Common myeloid progenitor, CD34-positive (primary cell): ENCODE results near the gene FGF3.

ENCODE experiments used
- CTCF ChIA-PET: fragments of 350-600 bp; sonication (Branson Sonifier 250); formaldehyde crosslinking; loops from one replicate; lab custom pipeline; 2021; ENCODE audit warnings: antibody characterized with exemption; lab: Charles Lee
- POLR2A ChIA-PET: fragments of 350-600 bp; sonication (Branson Sonifier 250); formaldehyde crosslinking; loops from one replicate; lab custom pipeline; 2021; ENCODE audit warnings: antibody characterized with exemption; lab: Charles Lee
- DNase-seq, 3 donors: peaks; one replicate each; pipeline versions ENCODE4 v3.0.0 to v3.0.0-alpha.2; 2013
- H3K27ac ChIP-seq, 2 experiments: 1 replicate in 1 of 2; 2 replicates in 1 of 2; pipeline ENCODE4 v1.7.0; 2013; ENCODE audit warnings: inconsistent platforms in 2 of 2, low read length in 2 of 2, mild to moderate bottlenecking in 2 of 2, low read depth in 1 of 2, moderate library complexity in 1 of 2; ENCODE audit not compliant: severe bottlenecking in 2 of 2, insufficient read depth in 1 of 2, poor library complexity in 1 of 2
- H3K27me3 ChIP-seq, 5 experiments: replicated peaks in 2 of 5; 1 replicate in 3 of 5; 2 replicates in 2 of 5; pipeline versions ENCODE4 v1.6.1 to v1.7.0; 2013; ENCODE audit warnings: low read length in 4 of 5, mild to moderate bottlenecking in 2 of 5, moderate library complexity in 2 of 5, inconsistent platforms in 1 of 5; ENCODE audit not compliant: insufficient read depth in 5 of 5, control insufficient read depth in 4 of 5
- H3K36me3 ChIP-seq, 4 experiments: 1 replicate in 2 of 4; 2 replicates in 2 of 4; pipeline versions ENCODE4 v1.6.1 to v1.7.0; 2013; ENCODE audit warnings: low read length in 3 of 4, control low read depth in 1 of 4, mild to moderate bottlenecking in 1 of 4; ENCODE audit not compliant: control insufficient read depth in 4 of 4, insufficient read depth in 4 of 4
- H3K4me1 ChIP-seq, 4 experiments: 1 replicate in 3 of 4; 2 replicates in 1 of 4; pipeline versions ENCODE4 v1.6.1 to v1.7.1; 2013; ENCODE audit warnings: low read length in 3 of 4, mild to moderate bottlenecking in 3 of 4, control low read depth in 1 of 4, inconsistent platforms in 1 of 4, moderate library complexity in 1 of 4; ENCODE audit not compliant: control insufficient read depth in 4 of 4, insufficient read depth in 4 of 4; ENCODE audit errors: control extremely low read depth in 1 of 4
- H3K4me3 ChIP-seq, 7 experiments: 1 replicate in 4 of 7; 2 replicates in 3 of 7; pipeline versions ENCODE4 v1.5.1 to v1.7.0; 2013; ENCODE audit warnings: mild to moderate bottlenecking in 7 of 7, low read length in 6 of 7, moderate library complexity in 6 of 7, inconsistent platforms in 2 of 7, low read depth in 2 of 7, control low read depth in 1 of 7; ENCODE audit not compliant: insufficient read depth in 4 of 7, control insufficient read depth in 1 of 7; ENCODE audit errors: extremely low read depth in 1 of 7
- H3K9me3 ChIP-seq, 5 experiments: 1 replicate in 4 of 5; 2 replicates in 1 of 5; pipeline versions ENCODE4 v1.6.1 to v1.7.1; 2013; ENCODE audit warnings: low read length in 4 of 5, mild to moderate bottlenecking in 2 of 5, inconsistent platforms in 1 of 5, low read depth in 1 of 5, moderate library complexity in 1 of 5; ENCODE audit not compliant: control insufficient read depth in 4 of 5, insufficient read depth in 2 of 5; ENCODE audit errors: control extremely low read depth in 1 of 5
- WGBS: methylation state at CpG from one replicate; pipeline ENCODE4 v1.1.5; 2013; ENCODE audit not compliant: insufficient coverage; 5-methylcytosine and 5-hydroxymethylcytosine counted together

Gene FGF3

GRCh38 chr11:69823641-69824265 is 4.5 kb upstream of the FGF3 start:
- H3K27ac ChIP-seq: no peak overlapping the region
- 68% methylated on average over 3 of the region's 6 CpGs for WGBS
- peaks cover 0 to 88% (median 23%) of the 10 kb centered on the region in 5 experiments for H3K27me3 ChIP-seq
- ChIA-PET POLR2A (interaction anchor here (1.0 kb wide), 1 partner anchor 9 kb away, joined by 3 read pairs; no protein-coding TSS in a partner anchor), CTCF (no interaction called here)
- no peaks in the 10 kb centered on the region for H3K4me1 ChIP-seq
- peaks cover 0 to 6% (median 5%) of the 10 kb centered on the region in 5 experiments for H3K9me3 ChIP-seq
- DNase-seq: no peak
- H3K36me3 ChIP-seq: no peaks in the 10 kb centered on the region
- H3K4me3 ChIP-seq: no peak overlapping the region

GRCh38 chr11:69822676-69823494 is 3.7 kb upstream of the FGF3 start:
- Histone ChIP-seq H3K4me3 (no peak overlapping the region), H3K9me3 (peaks cover 0 to 6% (median 5%) of the 10 kb centered on the region in 5 experiments), H3K27me3 (peaks cover 0 to 97% (median 23%) of the 10 kb centered on the region in 5 experiments), H3K36me3 (no peaks in the 10 kb centered on the region), H3K4me1 (peaks cover 0 to 6% (median 3%) of the 10 kb centered on the region in 4 experiments), H3K27ac (no peak overlapping the region)
- 75% methylated on average over 12 of the region's 15 CpGs for WGBS
- POLR2A ChIA-PET: interaction anchor here (1.0 kb wide), 1 partner anchor 10 kb away, joined by 3 read pairs; no protein-coding TSS in a partner anchor
- CTCF ChIA-PET: no interaction called here
- no peak for DNase-seq

GRCh38 chr11:69821511-69822040 is 2.4 kb upstream of the FGF3 start:
- Histone ChIP-seq H3K36me3 (no peaks in the 10 kb centered on the region), H3K4me1 (peaks cover 0 to 17% (median 12%) of the 10 kb centered on the region in 4 experiments), H3K4me3 (no peak overlapping the region), H3K27ac (no peak overlapping the region), H3K9me3 (no peaks in the 10 kb centered on the region), H3K27me3 (peaks cover 0 to 99% (median 24%) of the 10 kb centered on the region in 5 experiments)
- DNase-seq: no peak
- ChIA-PET POLR2A (no interaction called here), CTCF (no interaction called here)
- 71% methylated on average over 17 of the region's 17 CpGs for WGBS

DNA sequence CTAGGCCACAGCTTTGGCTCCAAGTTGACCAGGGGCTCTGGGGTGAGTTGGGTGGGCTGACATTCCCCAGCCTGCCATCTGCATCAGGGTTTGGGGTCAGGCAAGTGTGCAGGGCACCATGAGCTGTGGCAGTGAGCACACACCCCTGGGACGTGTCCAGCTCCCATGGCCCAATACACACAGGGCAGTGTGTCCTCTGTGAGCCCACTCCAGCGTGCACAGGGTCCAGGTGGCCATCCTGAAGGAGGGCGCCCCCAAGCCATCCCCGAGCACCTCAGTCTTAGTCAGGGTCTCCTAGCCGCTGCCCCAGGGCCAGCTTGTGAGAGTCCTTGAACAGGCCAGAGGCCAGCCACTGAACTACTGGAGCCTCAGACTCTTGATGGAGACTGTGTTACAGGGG is 1.2 kb upstream of the FGF3 start:
- peaks cover 0 to 99% (median 30%) of the 10 kb centered on the region in 5 experiments for H3K27me3 ChIP-seq
- DNase-seq: no peak
- ChIA-PET POLR2A (no interaction called here), CTCF (interaction anchor here (1.0 kb wide), 1 partner anchor 19 kb away, joined by 4 read pairs; no protein-coding TSS in a partner anchor)
- no peaks in the 10 kb centered on the region for H3K36me3 ChIP-seq
- 75% methylated on average over 5 of the region's 5 CpGs for WGBS
- no peak overlapping the region for H3K27ac ChIP-seq
- H3K4me1 ChIP-seq: peaks cover 0 to 17% (median 12%) of the 10 kb centered on the region in 4 experiments
- no peak overlapping the region for H3K4me3 ChIP-seq
- H3K9me3 ChIP-seq: no peaks in the 10 kb centered on the region

DNA sequence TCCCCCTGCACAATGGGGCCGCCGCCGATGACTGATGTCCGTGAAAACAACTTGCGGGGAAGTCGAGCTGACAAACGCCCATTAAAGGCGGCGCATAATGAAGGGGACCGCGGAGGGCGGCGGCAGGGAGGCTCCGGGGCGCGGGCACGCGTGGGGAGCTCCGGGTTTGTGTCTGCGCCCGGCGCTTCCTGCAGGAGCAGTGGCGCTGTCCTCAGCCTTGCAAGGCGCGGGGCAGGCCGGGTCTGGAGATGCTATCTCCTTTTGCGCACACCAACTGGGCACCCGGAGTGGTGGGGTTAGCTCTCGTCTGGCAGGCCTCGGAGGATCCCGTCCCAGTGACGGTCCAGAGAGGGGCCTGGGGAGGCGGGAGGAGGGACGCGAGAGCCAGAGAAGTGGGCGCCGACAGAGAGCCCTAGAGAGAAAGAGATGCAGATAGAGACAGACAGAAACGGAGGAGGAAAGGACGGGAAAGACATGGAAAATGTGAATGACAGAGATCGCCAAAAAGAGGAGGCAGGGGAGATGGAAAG is 390 bp upstream of the FGF3 start:
- H3K36me3 ChIP-seq: no peaks in the 10 kb centered on the region
- DNase-seq: no peak
- POLR2A ChIA-PET: no interaction called here
- WGBS: 3% methylated on average over 31 of the region's 40 CpGs
- CTCF ChIA-PET: interaction anchor here (1.0 kb wide), 1 partner anchor 19 kb away, joined by 4 read pairs; no protein-coding TSS in a partner anchor
- H3K27me3 ChIP-seq: peaks cover 0 to 99% (median 37%) of the 10 kb centered on the region in 5 experiments
- H3K9me3 ChIP-seq: no peaks in the 10 kb centered on the region
- peaks cover 0 to 17% (median 12%) of the 10 kb centered on the region in 4 experiments for H3K4me1 ChIP-seq
- H3K27ac ChIP-seq: no peak overlapping the region
- no peak overlapping the region for H3K4me3 ChIP-seq

- CTCF ChIA-PET: no interaction called here
- 1% methylated on average over 23 of the region's 31 CpGs for WGBS
- no peak overlapping the region for H3K4me3 ChIP-seq
- POLR2A ChIA-PET: no interaction called here
- peaks cover 0 to 17% (median 12%) of the 10 kb centered on the region in 4 experiments for H3K4me1 ChIP-seq
- no peak overlapping the region for H3K27ac ChIP-seq
- H3K27me3 ChIP-seq: peaks cover 0 to 97% (median 37%) of the 10 kb centered on the region in 5 experiments
- no peak for DNase-seq
- no peaks in the 10 kb centered on the region for H3K9me3 ChIP-seq
- no peaks in the 10 kb centered on the region for H3K36me3 ChIP-seq
Observed at GRCh38 chr11:69818231-69818602, 999 bp downstream of the FGF3 start.
